HG02840 (cell line): ENCODE measurements around the gene ACADS.
"Not testable (repeated sequence)": the region's sequence is repeated elsewhere in the genome, so short reads cannot be mapped to it uniquely, and the experiment has no call there.

Source experiments
- ATAC-seq: cut with Tn5 transposase; IDR thresholded peaks from one replicate; pipeline ENCODE4 v1.9.1; 2021; ENCODE audit warnings: mild to moderate bottlenecking, moderate library complexity, moderate number of reproducible peaks; ENCODE audit not compliant: unreplicated experiment, low FRiP score

Gene ACADS

DNA sequence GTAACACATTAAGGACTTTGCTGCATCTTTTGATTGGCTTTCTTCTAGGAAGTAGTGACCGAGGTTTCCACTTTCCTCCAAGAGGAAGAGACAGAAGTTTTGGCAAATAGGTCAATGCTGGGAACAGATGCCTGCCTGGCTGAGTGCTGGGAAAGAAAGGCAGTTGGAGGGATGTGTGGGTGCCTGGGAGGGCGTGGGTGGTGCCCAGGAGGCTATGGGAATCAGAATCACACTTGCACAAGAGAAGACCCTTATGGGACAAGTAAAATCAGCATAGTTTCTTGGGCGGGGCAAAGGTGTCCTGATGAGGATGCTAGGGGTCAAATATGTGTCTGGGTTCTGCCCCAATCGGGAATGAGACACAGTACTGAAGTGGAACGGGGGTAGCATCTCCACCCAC lies 906 bp upstream of the ACADS start:
- no peak for ATAC-seq

DNA sequence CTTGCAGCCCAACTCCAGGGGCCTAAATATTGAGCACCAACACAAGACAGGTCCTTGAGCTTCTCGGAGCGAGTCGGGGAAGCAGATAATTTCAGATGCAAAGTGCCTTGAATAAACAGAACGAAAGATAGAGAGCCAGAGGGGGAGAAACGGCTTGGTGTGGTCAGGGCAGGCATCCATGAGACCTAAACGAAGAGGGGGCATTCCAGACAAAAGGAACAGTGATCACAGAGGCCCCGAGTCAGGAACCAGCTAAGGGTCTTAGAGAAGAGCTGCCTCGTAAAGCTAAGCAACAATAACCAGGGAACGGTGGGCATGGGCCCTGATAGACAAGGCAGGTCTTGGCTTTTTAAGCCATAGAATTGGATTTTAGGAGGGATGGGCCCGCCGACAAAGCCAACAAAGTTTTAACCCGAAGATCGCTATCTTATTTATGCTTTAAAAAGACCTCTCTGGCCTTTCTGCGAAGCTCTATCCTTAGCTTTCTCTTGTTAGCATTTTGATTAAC lies 421 bp upstream of the ACADS start:
- ATAC-seq, result peak; percentile 12

DNA sequence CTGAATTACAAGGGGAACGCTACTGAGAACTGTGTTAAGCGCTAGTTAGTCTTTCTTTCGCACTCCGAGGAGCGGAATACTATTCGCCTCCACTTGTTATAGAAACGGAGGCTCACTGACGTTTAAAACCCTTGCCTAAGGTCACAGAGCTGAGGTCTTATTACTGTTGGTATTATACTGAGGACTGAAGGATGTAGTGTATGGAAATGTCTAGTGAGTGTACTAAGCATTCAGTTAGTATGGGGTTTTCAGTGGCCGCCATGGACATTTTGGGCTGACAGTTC lies 826 bp downstream of the ACADS start:
- ATAC-seq, result no peak

DNA sequence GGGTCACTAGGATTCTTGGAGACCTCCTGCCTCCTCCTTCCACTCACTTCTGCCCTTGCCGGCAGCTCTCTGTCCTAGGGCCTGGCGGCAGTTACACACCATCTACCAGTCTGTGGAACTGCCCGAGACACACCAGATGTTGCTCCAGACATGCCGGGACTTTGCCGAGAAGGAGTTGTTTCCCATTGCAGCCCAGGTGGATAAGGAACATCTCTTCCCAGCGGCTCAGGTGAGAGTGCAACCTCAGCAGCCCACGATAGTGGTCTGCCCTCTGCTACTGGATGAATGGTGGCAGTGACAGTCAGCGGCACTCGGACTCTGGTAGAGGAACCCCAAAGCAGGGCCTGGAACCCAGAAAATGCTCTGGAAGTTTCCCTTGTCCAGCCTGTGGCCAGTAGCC lies 1.3 kb downstream of the ACADS start:
- no peak for ATAC-seq

DNA sequence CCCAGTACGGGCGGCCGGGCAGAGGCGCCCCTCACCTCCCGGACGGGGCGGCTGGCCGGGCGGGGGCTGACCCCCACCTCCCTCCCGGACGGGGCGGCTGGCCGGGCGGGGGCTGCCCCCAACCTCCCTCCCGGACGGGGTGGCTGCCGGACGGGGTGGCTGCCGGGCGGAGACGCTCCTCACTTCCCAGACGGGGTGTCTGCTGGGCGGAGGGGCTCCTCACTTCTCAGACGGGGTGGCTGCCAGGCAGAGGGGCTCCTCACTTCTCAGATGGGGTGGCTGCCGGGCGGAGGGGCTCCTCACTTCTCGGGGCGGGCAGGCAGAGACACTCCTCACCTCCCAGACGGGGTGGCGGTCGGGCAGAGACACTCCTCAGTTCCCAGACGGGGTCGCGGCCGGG lies 6.6 kb downstream of the ACADS start:
- ATAC-seq, result not testable (repeated sequence)

DNA sequence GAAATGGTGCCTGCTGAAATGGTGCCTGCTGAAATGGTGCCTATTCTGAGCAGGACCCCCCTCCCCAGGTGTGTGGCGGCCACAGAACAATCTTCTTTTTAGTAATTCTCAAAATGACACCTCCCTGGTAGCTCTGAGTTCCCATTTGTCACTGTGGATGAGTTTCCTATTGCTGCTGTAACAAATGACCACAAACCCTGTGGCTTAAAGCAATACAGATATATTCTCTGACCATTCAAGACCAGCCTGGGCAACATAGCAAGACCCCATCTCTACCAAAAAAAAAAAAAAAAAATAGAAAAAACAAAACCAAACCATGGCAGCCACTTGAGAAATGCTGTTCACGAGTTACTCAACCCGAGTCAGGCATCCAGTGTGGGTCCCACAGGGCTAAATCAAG lies 7.9 kb downstream of the ACADS start:
- ATAC-seq, result no peak

DNA sequence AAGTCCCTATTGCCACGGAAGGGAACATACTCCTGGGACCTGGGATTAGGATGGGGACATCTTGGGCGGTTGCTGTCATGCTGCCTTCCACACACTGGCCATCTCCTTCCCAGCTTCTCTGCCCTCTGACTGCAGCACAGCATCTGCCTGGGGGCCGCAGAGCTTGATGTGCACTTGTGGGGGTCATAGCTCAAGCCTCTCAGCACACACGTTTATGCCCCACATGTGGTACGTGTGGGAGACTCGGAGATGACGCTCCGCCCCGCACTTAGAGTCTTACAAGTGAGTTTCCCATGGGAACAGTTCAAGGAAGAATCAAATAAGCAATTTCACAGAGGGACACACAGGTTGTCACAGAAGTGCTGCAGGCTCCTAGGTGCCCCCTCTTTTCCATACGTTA lies 8.6 kb downstream of the ACADS start:
- ATAC-seq, result no peak

DNA sequence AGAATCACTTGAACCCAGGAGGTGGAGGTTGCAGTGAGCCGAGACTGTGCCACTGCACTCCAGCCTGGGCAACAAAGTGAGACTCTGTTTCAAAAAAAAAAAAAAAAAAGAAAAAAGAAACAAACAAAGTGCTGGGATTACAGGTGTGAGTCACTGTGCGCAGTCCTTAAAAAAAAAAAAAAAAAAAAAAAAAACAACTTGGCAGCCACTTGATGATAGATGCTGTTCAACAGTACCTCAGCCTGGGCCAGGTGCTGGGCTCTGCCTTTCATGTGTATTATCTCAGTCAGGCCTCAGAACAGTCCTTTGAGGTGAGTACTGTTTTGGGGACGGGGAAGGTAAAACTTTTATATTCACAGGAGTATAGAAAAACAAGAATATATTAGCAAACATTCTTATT lies 9.6 kb downstream of the ACADS start:
- no peak for ATAC-seq

DNA sequence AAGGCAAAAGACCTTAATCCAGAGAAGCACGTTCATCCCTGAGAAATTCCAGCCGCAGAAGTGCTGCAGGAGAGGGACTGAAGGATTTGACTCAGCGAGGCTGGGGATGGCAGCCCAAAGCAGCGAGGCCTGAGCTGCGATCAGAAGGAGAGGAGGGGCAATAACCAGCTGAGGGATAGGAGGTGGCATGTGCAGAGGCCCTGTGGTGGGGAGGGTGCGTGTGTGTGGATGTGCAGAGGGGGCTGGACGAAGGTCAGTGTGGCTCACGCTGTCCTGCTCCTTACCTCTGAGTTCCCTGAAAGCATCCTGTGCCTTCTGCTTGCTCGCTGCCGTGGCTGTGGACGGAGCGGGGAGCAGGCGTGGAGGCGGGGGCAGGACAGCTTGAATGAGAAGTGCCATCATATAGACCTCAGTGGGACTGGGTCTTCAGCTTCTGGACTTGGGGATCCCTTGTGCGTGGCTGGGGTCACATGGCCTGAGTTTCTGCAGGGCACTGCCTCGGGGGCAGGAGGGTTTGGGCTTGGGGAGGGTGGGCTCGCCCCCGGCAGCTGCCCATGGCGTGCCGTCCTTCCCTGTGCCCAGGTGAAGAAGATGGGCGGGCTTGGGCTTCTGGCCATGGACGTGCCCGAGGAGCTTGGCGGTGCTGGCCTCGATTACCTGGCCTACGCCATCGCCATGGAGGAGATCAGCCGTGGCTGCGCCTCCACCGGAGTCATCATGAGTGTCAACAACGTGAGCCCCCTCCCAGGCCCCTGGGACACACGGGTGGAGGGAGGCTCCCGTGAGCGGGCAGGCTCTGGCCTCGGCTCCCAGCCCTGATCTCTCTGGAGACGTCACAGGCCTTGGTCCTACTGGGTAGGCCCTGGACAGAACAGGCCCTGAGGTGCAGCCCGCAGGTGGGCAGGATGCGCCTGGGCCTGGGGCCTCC lies 11.0 kb downstream of the ACADS start:
- ATAC-seq, result no peak

DNA sequence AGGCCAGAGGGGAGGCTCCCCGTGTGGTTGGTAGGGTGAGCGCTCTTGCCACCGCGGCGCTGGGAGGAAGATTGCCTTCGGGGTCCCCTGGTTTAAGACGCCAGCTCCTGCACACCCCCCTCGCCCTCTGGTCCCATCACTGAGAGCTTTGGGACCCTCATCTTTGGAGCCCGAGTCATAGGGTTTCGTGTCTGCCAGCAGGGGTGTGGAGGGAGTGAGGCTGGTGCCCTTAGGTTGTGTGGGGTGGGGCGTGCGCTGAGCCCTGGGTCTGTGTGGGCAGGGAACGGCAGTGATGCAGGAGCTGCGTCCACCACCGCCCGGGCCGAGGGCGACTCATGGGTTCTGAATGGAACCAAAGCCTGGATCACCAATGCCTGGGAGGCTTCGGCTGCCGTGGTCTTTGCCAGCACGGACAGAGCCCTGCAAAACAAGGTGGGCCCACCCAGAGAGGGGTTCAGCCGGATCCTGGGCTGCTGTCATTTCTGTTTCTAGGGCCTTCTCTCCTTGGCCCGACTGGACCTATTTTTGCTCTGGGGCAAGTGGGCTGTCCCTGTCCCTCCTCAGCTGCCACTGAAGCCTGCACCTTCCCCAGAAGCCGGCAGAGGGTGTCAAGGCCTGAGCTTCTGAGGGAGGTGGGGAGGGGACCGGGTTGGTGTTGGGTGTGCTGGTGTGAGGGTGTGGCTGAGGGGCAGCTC lies 12.1 kb downstream of the ACADS start:
- no peak for ATAC-seq

DNA sequence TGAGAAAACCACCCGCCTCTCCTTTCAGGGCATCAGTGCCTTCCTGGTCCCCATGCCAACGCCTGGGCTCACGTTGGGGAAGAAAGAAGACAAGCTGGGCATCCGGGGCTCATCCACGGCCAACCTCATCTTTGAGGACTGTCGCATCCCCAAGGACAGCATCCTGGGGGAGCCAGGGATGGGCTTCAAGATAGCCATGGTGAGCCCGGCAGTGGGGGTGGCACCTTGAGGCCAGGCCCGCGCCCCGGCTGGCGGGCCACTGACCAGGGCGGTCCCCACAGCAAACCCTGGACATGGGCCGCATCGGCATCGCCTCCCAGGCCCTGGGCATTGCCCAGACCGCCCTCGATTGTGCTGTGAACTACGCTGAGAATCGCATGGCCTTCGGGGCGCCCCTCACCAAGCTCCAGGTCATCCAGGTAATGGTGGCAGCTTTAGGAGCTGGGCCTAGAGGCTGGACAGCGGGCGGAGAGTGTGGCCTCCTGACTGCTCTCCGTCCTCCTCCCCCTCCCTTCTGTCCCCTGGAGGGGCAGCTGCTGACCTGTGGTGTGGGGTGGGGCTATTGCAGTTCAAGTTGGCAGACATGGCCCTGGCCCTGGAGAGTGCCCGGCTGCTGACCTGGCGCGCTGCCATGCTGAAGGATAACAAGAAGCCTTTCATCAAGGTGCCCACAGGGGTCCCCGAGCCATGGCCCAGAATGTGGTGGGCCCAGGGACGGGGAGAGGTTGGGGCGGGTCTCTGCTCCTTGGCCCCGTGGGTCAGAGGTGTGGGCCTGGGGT lies 12.8 kb downstream of the ACADS start:
- no peak for ATAC-seq

DNA sequence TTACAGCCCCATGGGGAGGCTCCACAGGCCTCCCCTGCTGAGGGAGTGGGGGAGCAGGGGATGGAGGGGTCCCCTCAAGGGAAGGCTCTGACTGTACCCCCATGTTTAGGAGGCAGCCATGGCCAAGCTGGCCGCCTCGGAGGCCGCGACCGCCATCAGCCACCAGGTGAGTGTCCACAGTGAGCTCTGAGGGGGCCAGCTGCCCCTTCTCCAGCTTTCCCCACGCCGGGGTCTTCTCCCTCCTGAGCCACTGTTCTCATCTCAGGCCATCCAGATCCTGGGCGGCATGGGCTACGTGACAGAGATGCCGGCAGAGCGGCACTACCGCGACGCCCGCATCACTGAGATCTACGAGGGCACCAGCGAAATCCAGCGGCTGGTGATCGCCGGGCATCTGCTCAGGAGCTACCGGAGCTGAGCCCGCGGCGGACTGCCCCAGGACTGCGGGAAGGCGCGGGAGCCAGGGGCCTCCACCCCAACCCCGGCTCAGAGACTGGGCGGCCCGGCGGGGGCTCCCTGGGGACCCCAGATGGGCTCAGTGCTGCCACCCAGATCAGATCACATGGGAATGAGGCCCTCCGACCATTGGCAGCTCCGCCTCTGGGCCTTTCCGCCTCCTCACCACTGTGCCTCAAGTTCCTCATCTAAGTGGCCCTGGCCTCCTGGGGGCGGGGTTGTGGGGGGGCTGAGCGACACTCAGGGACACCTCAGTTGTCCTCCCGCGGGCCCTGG lies 13.6 kb downstream of the ACADS start:
- no peak for ATAC-seq

DNA sequence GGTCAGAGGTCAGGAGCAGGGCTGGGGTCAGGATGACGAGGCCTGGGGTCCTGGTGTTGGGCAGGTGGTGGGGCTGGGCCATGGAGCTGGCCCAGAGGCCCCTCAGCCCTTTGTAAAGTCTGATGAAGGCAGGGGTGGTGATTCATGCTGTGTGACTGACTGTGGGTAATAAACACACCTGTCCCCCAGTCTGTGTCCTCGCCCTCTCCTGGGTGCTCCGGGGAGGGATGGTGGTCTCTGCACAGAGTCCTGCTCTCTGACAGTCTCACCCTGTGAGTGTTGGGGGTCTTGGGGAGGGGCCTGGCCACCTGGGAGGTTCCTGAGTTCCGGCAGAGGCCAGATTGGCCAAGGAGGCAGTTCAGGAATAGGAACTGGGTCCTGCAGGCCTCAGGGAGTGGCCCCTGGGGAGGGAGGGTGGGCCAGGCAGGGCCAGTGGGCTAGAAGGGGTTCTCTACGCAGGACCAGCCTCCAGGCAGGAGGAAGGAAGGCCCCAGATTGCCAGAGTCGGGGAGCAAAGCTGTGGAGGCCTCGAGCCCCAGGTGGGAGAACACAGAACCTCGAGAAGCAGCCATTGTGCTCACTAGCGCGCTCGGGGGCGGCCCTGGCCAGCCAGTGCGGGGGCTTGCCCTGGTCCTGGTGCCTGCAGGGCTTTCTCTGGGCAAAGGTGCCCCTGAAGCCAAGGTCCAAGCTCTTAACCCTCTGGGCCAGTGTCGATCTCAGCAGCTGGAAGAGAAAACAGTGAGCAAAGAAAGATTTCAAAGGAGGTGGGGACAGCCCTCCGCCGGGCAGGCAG lies 14.4 kb downstream of the ACADS start:
- ATAC-seq, result no peak

DNA sequence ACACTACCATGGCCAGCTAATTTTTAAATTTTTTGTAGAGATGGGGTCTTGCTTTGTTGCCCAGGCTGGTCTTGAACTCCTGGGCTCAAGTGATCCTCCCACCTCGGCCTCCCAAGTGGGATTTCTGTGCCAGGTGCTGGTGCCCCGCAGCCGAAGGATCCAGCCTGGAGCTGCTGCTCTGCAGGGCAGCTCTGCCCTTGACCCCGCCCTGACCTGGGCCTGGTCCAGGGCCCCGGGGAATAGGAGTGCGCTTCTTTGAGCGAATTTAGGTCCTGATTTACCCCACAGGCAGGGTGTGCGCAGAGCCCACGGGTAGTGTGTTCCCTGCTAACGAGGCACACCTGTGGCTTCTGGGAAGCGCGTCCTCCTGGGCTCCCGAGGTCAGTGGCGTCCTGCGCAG lies 15.2 kb downstream of the ACADS start:
- no peak for ATAC-seq

DNA sequence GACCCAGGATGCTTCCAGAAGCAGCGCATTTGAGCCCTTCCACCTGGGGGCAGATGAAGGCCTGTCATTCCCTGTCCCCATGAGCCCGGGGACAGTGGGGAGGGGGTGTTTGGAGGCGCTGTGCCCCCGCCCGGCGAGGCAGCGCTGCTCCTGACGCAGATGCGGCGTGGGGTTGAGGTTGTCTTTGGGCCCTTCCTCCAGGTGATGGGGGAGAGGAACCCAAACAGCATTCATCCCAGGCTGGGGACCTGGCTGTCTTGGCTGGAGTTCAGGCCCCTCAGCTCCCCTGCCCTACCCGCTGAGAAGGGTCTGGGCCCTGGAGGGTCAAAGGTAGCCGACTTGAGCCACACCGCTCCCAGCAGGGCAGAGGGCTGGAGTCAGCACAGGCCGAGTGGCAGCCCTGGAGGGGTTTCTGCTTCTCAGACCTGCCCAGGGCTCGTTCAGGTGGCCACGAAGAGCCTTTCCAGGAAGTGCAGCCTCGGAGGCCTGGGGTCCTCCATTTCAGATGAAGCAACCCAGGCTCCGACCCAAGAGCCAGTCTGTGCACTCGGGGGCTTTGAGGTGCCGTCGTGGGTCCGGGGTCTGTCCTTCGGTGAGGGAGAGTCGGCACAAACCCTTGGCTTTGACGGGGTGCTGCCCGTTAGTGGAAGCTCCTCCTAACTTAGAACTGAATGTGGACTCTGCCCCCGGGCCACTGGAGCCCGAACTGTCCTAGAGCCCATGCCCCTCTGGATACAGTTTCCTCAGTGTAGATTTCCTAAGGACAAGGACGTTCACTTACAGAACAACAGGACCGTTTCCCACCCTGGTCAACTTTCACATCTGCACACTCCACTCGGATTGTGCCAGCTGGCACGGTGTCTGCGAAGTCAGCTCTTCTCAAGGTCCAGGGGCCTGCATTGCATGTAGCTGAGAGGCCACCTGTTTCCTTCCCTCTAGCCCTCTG lies 16.1 kb downstream of the ACADS start:
- no peak for ATAC-seq

DNA sequence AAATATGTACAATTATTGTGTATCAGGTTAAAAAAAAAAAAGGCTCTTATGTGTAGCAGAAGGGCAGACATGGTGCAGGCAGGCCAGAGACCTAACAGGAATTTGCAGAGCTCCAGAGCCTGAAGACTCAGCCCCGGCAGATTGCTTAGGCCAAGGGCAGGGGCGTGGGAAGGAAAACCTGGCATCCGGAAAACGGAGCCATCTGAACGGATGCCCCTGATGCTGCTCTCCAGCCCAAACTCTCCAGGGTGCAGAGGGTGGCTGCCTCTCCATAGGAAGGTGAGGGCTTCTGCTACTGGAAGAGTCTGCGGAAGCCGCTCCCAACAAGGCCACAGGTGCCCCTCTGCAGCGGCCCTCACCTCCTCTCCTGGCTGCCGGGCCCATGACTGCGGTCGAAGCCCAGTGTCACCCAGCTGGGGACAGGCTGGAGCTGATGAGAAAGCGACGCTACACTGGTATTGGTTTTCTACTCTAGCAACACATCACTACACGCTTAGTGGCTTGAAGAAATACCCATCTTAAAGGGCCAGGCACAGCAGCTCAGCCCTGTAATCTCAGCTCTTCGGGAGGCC lies 19.4 kb downstream of the ACADS start:
- no peak for ATAC-seq

DNA sequence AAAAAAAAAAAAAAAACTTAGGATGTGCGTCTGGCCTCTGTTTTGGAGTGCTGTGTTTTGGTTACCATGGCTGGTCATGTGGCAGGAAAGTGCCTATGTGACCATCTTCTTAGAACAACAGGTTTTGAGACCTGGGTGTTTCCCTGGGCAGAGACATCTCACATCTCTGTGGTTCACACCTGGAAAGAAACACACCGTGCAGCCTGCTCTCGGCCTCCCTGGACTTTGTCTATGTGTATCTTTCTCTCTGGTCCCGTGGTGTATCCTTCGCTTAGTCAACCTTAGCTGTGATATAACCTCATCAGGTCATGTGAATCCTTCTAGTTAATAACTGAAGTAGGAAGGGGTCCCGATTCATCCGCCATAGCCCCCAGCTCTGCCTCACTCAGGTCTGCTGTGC lies 22.6 kb downstream of the ACADS start:
- ATAC-seq, result no peak

DNA sequence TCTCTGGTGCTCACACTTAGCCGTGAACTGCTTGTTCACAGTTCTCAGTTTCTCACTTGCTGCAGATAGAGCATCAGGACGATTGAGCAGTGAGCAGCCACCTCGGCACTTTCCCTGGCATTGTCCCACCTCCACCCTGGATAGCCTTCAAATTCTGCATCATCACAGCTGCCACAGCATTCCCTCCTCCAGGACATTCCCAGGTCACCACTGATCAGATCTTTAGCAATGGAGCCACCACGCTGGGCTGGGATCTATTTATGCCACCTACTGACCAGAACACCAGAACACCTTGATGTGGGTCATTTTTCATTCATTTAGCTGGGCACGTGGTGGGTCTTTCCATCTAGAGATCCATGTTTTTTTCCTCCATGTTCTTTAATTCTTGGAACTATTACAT lies 23.6 kb downstream of the ACADS start:
- no peak for ATAC-seq
